HG02870 (cell line): ENCODE data around the gene SRMS.

Experiments
- ATAC-seq: cut with Tn5 transposase; IDR thresholded peaks from one replicate; pipeline ENCODE4 v1.9.1; 2021; ENCODE audit warnings: mild to moderate bottlenecking, moderate library complexity; ENCODE audit not compliant: unreplicated experiment

The SRMS gene

GRCh38 chr20:63503524-63503923 lies 44.0 kb downstream of the SRMS start:
- ATAC-seq = no peak

- no peak for ATAC-seq
Measured at GRCh38 chr20:63502671-63503172, 44.8 kb downstream of the SRMS start.

DNA sequence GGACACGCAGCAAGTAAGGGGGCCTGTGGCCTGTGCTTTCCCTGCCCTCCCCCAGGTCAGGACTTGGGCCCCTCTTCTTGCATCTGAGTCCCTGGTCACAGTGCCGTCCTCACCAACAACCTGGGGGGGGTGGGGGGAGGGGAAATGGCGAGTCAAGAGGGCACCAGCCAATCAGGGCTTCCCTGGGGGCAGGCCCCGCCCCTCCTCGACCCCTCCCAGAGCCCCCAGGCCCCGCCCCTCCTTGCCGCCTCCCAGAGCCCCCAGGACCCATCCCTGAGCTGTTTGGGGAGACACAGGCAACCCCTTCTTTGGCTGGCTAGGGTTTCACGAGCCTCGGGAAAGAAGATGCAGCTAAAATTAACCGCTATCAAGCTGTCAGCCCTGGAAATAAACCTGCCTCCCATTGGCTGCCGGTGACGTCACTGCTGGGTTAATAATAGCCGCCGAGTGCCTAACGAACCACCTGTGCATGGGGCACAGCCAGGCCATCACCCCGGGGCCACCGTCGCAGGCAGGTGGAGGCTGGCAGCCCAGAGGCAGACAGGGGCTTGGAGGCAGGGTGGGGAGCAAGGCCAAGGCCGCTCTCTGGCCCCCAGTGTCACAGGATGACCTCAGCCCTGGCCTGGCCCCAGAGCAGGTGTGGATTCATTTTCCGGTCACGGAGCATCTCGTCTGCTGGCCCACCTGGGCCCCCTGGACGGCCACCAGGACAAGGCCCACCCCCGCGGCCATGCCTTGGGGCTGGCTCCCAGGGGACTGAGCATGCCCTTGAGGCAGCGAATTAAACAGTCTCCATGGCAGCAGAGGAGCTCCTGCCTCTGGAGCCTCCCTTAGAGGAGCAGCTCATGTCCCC lies 45.5 kb downstream of the SRMS start:
- ATAC-seq = no peak

GRCh38 chr20:63500902-63501817 lies 46.4 kb downstream of the SRMS start:
- ATAC-seq = no peak

- no peak for ATAC-seq
Measured at GRCh38 chr20:63500151-63500901, 47.2 kb downstream of the SRMS start.

DNA sequence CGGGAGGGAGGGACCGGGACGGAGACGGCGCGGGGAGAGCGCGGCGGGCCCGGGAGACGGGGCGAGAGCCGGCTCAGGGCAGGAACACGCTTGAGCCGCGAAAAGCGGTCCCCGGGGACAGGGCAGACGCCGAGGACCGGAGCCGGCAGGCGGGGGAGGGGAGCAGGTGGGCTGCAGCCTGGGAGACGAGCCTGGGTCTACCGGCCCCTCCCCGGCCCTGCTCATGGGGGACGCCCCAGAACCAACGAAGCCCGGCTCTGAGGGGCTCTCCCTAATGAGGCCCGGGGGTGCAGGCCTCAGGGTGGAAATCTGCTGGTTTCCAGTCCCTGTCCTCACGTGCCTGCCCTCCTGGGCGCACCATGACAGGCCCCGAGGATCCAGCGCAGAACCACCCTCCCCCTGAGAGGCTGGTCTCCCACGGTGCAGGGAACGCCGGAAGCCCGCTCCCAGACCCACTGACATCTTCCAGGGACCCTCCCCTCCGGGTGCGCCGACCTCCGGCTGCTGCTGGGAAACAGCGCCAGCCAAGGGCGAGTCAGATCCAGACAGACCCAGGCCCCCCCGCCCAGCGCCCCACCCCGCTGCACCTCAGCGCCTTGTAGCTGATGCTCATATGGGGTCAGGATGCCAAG lies 48.1 kb downstream of the SRMS start:
- no peak for ATAC-seq

GRCh38 chr20:63498960-63499337 lies 48.6 kb downstream of the SRMS start, which contains the start of gene EEF1A2:
Gene EEF1A2, minus strand, starts transcription at chr20:63499083. Its CDS starts 1,320 bp downstream, at chr20:63497763.
- no peak for ATAC-seq

DNA sequence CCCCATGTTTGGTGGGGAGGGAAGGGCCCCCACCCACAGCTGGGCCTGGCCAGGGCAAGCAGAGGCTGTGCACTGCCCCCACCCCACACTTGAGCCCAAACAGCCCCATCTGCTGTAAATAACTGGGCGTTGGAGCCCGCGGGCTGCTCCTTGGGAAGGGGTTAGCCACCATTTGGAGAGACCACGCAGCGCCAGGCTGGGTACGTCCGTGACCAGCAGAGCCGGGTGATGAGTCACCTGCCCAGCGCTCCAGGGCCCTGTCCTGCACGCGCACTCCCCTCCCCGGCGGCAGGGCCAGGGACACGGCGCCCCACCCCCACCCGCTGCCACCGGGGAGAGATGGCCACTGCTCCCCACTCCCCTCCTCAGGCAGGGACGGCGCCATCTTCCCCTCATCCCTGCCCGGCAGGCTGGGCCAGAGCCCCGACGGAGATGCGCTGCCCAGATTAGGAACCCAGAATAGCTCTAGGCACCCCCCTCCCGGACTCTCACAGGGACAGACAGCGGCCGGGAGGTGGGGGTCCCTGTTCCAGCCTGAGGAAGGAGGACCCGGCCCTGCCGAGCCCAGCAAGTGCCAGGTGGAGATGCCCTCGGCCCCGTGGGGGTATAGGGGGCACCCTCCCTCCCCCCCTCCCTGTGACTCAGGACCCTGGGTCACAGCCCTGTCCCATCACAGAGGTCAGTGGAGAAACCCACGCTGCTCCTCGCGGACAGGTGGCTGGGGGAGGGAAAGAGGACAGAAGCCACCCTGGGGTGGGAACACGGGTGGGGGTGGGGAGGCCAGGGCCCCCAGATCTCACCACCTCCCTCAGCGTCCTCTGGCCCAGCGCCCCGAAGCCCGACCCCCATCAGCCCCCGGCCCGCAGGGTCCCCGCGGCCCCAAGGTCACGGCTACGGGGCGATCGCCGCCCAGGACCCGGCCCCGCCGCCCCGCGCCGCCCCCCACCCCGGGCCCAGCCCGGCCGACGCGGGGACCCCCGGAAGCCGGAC lies 49.3 kb downstream of the SRMS start:
- ATAC-seq = no peak

DNA sequence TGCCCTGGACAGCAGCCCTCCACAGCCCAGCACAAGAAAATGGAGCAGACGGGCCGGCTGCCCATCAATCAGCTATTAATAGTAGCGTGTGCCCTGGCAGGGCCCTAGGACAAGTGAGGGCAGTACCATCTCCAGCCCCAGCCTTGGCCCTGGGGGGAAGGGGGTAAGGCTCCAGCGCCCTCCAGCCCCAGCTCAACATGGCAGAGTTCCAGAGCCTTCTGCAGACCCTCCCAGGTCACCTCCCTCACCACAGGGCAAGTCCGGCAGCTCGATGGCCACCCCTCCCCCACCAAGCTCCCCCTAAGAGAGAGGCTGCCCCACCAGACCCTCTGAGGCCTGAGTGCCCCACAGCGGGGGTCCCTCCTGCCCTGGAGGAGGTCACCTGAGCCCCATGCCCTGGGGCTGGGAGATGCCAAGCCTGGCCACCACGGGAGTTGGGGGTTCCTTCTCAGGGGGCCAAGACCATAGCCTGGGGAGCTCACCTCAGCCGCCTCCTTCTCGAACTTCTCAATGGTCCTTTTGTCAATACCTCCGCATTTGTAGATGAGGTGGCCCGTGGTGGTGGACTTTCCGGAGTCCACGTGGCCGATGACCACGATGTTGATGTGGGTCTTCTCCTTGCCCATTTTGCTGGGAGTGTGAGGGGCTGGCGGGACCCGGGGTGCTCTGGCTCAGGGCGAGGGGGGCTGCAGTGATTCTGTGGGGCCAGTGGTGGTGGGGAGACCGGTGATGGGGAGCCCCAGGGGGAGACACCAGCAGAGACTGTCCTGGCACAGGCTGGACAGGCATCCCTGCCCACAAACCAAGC lies 50.2 kb downstream of the SRMS start:
- ATAC-seq = no peak

GRCh38 chr20:63496596-63497120 lies 50.9 kb downstream of the SRMS start:
- ATAC-seq = no peak

DNA sequence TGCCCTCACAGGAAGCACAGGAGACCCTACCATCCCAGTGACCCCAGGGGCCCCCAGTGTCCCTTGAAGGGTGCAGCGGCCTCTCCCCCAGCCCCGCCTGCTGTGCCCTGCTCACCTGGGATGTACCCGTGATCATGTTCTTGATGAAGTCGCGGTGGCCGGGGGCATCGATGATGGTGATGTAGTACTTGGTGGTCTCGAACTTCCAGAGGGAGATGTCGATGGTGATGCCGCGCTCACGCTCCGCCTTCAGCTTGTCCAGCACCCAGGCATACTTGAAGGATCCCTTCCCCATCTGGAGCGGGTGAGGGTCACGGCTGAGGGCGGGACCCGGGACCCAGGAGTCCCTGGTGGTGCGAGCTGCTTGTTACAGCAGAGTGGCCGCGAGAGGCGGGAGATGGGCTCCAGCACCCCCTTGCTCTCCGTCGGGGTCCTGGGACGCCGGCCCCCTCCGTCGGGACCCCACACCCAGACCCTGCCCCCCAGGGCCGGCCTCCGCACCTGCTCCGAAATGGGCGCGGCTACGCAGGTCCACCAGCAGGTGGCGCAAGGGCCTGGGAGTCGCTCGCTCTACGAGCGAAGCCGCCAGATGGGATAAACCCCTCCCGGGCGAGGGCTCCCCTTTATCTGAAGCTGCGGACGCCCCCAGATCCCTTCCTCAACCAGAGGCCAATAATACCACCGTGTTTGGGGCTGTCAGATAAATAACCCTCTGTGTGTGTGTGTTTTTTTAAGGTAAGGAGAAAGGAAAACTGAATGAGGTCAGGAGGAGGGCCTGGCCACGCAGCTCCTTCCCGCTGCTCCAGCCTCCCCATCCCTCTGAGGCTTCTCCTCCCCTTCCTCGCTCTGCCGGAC lies 51.6 kb downstream of the SRMS start:
- no peak for ATAC-seq

- no peak for ATAC-seq
Measured at GRCh38 chr20:63495167-63495720, 52.3 kb downstream of the SRMS start.

DNA sequence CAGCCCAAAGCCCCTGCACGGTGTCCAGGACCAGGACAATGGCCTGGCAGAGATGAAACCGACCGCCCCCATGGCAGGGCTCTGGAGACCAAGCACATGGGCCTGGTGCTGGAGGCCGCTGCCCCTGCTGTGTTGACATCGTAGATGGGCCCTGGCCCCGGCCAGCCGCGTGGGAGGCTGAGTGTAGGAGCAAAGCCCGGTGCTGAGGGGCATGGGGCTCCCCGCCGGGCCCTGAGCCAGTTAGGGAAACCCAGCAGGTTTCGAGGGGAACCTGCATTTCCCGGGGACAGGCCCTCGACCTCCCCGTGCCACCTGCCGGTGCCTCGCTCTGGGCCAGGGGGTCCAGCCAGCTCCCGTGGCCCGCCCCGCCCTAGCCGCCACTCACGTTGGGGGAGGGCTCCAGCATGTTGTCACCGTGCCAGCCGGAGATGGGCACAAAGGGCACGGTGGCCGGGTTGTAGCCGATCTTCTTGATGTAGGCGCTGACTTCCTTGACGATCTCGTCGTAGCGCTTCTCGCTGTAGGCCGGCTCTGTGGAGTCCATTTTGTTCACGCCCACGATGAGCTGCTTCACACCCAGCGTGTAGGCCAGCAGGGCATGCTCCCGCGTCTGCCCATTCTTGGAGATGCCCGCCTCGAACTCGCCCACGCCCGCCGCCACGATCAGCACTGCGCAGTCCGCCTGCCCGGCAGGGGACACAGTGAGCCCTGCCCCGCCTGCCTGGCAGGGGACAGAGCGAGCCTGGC lies 53.0 kb downstream of the SRMS start:
- no peak for ATAC-seq

DNA sequence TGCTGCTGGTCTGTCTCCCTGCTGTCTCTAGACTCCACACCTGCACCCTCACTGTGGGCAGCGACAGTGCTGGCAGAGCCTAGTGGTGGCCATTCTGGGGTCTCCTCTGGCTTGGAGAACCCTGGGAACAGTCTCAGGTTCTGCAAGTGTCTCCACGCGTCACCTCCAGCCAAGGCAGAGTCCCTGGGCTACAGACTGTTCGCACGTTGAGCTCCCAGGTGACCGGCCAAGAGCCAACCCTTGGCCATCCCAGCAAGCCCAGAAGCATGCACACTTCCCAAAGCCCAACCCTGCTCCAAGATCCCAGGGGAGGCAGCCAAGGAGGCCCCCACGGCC lies 53.5 kb downstream of the SRMS start:
- no peak for ATAC-seq

DNA sequence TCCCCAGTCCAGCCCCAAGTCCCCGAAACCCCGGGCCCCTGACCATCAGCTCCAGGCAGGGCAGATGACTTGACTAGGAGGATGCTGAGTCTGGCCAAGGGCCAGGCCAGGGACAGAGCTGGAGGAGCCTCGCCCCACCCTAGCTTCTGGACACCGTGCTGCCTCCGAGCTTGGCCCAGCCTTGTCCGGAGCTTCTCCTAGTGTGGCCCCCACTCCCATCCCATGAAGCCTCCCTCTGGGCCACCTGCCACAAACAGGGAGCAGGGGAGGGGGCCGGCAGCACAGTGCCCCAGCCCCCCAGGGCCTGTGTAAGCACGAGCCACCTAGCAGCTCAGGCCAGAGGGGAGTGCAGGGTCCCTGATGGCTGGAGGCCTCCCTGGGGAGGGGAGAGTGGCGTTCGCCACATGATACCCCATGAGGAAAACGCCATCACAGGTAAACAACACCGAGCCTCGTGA lies 54.0 kb downstream of the SRMS start:
- ATAC-seq = no peak

- ATAC-seq = no peak
Measured at GRCh38 chr20:63492982-63493381, 54.6 kb downstream of the SRMS start.
